ENCODE data around the gene RCSD1. TPM values are rescaled to one million over a fixed set of nuclear protein-coding genes. Genes with fewer than 3 reads are reported as not detected.

Gene RCSD1
- total RNA-seq, 1 donor from 2014 or later, result 91.9 TPM

DNA sequence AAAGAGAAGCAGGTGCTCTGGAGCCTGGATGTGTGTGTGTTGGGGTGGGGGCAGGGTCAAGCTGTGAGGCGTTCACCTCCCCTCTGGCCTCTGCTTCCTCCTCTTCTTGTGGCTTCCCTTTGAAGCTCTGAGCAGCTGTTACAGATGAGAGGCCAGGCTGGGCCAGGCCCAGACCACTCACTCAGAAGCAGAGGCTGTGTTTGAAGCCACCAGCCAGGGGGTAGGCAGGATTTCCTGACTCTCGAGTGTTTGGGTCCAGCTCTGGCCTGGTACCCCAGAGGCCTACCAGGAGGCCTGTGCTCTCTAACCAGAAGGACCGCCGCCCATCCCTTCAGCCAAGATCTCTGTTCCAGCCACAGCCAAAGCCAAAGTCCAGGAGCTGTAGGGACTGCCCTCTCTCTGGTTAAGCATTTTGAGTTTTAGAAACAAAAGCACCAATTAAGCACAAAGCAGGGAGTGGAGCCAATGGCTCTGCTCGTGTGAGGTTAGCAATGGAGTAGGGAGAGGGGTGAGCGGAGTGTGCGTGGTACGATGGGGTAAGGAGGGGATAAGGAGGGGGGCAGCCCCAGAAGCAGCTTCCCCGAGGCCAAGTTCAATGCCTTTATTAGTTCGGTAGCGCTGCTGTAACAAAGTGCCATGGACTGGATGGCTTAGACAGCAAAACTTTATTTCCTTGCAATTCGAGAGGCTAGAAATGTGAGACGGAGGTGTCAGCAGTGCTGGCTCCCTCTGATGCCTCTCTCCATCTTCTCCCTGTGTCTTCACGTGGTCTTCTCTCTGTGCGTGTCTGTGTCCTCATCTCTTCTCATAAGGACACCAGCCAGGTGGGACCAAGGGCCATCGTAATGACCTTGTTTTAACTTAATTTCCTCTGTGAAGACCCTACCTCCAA, 20.5 kb downstream of the RCSD1 start:
- peaks cover 59% of the 10 kb centered on the region for H3K4me1 Mint-ChIP-seq (ENCODE audit: low read depth)
- peaks cover 48% of the 10 kb centered on the region for H3K36me3 Mint-ChIP-seq (ENCODE audit: low read depth)
- no peaks in the 10 kb centered on the region for H3K9me3 Mint-ChIP-seq
- peak overlapping the region; percentile 77 for H3K27ac Mint-ChIP-seq
- DNase-seq (ENCODE audit: low spot score), result no peak
- intact Hi-C loops (cut with micrococcal nuclease), result no loop called here
- no peaks in the 10 kb centered on the region for H3K27me3 Mint-ChIP-seq (ENCODE audit: low read depth)
- no peak overlapping the region for H3K4me3 Mint-ChIP-seq (ENCODE audit: low read depth)

DNA sequence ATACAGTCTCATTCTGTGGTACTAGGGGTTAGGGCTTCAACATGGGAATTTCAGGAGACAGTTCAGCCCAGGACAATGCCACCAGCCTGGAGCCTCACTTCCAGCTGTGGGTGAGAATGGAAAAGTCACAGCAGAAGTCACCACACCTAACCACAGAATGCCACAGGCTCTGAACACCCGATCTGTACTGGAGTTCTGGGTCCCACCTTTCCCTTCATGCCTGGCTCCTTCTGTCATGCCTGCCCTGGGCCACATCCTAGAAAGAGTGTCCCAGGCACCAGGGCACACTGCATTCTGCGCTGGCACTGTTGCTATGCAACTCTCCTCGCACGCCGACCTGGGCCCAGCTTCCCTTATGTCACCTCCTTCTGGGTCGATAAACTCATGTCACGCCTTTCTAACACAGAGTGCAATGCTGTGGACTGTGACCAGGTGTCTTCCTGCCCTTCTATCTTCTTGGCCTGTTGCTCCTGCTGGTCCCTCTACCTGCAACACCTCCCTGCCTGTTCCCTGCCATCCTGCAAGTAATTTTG, 21.2 kb downstream of the RCSD1 start:
- peak overlapping the region; percentile 47 for H3K27ac Mint-ChIP-seq
- peaks cover 52% of the 10 kb centered on the region for H3K4me1 Mint-ChIP-seq (ENCODE audit: low read depth)
- H3K36me3 Mint-ChIP-seq (ENCODE audit: low read depth), result peaks cover 44% of the 10 kb centered on the region
- no peak for DNase-seq (ENCODE audit: low spot score)
- H3K4me3 Mint-ChIP-seq (ENCODE audit: low read depth), result no peak overlapping the region
- H3K27me3 Mint-ChIP-seq (ENCODE audit: low read depth), result no peaks in the 10 kb centered on the region
- intact Hi-C loops (cut with micrococcal nuclease), result no loop called here
- no peaks in the 10 kb centered on the region for H3K9me3 Mint-ChIP-seq

DNA sequence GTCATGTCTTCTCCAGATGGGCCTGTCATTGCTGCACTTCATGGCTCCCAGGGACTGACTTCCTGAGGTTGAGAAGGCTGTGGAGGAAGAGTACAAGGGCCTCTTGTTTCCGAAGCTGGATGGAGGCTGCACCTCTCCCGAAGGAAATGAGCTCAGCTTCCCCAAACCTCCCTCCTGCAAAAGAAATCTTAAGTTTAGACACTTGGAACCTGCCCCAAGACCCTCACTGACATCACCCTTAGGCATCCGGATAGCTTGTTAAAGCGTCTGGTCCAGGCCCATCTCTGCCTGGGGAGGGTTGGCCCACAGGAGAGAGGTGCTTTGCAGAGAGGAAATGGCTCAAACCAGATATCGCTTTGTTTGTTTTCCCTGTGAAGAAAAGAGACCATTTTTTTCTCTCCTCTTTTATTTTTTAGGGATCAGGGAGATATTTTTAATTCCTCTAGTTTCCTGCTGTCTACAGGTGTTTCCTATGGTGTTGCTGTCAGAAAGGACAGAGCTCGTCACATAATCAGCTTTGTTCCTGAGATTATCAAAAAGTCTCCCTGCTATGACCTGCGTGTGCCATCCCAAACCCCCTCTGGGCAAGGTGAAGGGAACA, 25.0 kb downstream of the RCSD1 start:
- Mint-ChIP-seq H3K27ac (peak overlapping the region; percentile 37), H3K4me1 (ENCODE audit: low read depth) (peaks cover 46% of the 10 kb centered on the region), H3K4me3 (ENCODE audit: low read depth) (no peak overlapping the region), H3K27me3 (ENCODE audit: low read depth) (no peaks in the 10 kb centered on the region), H3K9me3 (no peaks in the 10 kb centered on the region), H3K36me3 (ENCODE audit: low read depth) (peaks cover 55% of the 10 kb centered on the region)
- intact Hi-C loops (cut with micrococcal nuclease), result no loop called here
- no peak for DNase-seq (ENCODE audit: low spot score)

DNA sequence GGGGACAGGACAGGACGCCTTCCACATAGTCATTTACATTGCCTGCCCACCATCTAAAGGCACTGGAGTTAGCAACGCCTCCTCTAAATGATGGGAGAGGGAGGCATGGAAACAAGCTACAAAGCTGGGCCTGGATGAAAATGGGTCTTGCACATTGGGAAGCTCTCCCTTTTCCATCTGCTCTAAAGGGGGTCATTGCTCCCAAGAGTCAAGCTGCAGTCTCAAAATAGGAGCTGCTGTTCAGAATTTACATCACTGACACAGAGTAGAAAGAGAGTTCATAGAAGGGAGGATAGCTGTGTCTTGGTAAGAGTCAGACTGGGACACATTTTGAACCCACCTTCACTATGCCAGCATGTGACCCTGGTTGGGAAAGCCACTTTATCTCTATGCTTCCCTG, 26.6 kb downstream of the RCSD1 start:
- no peak for DNase-seq (ENCODE audit: low spot score)
- H3K27me3 Mint-ChIP-seq (ENCODE audit: low read depth), result no peaks in the 10 kb centered on the region
- H3K4me3 Mint-ChIP-seq (ENCODE audit: low read depth), result no peak overlapping the region
- H3K9me3 Mint-ChIP-seq, result no peaks in the 10 kb centered on the region
- H3K4me1 Mint-ChIP-seq (ENCODE audit: low read depth), result peaks cover 38% of the 10 kb centered on the region
- intact Hi-C loops (cut with micrococcal nuclease), result no loop called here
- peaks cover 58% of the 10 kb centered on the region for H3K36me3 Mint-ChIP-seq (ENCODE audit: low read depth)
- H3K27ac Mint-ChIP-seq, result no peak overlapping the region

GRCh38 chr1:167658574-167659328, 28.7 kb downstream of the RCSD1 start:
- H3K9me3 Mint-ChIP-seq, result no peaks in the 10 kb centered on the region
- DNase-seq (ENCODE audit: low spot score), result no peak
- no peak overlapping the region for H3K4me3 Mint-ChIP-seq (ENCODE audit: low read depth)
- H3K4me1 Mint-ChIP-seq (ENCODE audit: low read depth), result peaks cover 35% of the 10 kb centered on the region
- H3K27me3 Mint-ChIP-seq (ENCODE audit: low read depth), result no peaks in the 10 kb centered on the region
- intact Hi-C loops (cut with micrococcal nuclease), result no loop called here
- H3K27ac Mint-ChIP-seq, result no peak overlapping the region
- peaks cover 65% of the 10 kb centered on the region for H3K36me3 Mint-ChIP-seq (ENCODE audit: low read depth)

DNA sequence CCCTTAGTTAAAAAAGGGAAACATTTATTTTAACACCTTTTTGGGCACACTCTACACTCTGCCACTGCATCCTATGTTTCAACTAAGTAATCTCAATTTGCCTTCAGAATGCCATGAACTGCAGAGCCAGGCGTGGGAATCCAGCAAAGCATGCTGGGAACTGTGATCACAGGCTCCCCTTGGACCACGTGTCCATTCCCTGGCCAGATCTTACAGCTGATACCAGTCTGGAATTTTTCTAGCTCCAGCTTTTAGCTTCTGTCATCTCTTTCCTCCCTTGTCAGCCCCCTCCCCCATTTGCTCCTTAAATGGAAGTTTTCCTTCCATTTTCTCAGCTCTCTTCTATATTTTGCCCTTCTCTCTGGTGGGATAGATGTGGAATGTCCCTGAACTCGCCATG, 29.4 kb downstream of the RCSD1 start:
- Mint-ChIP-seq H3K4me1 (ENCODE audit: low read depth) (peaks cover 30% of the 10 kb centered on the region), H3K27ac (peak overlapping the region; percentile 51)

GRCh38 chr1:167659881-167660280, 29.8 kb downstream of the RCSD1 start:
- Mint-ChIP-seq H3K4me3 (ENCODE audit: low read depth) (no peak overlapping the region), H3K36me3 (ENCODE audit: low read depth) (peaks cover 65% of the 10 kb centered on the region), H3K4me1 (ENCODE audit: low read depth) (peaks cover 28% of the 10 kb centered on the region), H3K27ac (peak overlapping the region; percentile 51), H3K27me3 (ENCODE audit: low read depth) (no peaks in the 10 kb centered on the region), H3K9me3 (no peaks in the 10 kb centered on the region)
- no peak for DNase-seq (ENCODE audit: low spot score)
- intact Hi-C loops (cut with micrococcal nuclease), result no loop called here

More for the DNA sequence above, 29.4 kb downstream of the RCSD1 start:
- Mint-ChIP-seq H3K9me3 (no peaks in the 10 kb centered on the region), H3K36me3 (ENCODE audit: low read depth) (peaks cover 63% of the 10 kb centered on the region), H3K4me3 (ENCODE audit: low read depth) (no peak overlapping the region), H3K27me3 (ENCODE audit: low read depth) (no peaks in the 10 kb centered on the region)
- intact Hi-C loops (cut with micrococcal nuclease), result no loop called here
- no peak for DNase-seq (ENCODE audit: low spot score)

- Mint-ChIP-seq H3K4me3 (ENCODE audit: low read depth) (no peak overlapping the region), H3K27ac (no peak overlapping the region), H3K4me1 (ENCODE audit: low read depth) (peaks cover 27% of the 10 kb centered on the region), H3K9me3 (no peaks in the 10 kb centered on the region), H3K36me3 (ENCODE audit: low read depth) (peaks cover 70% of the 10 kb centered on the region), H3K27me3 (ENCODE audit: low read depth) (no peaks in the 10 kb centered on the region)
- intact Hi-C loops (cut with micrococcal nuclease), result no loop called here
- no peak for DNase-seq (ENCODE audit: low spot score)
These were observed 31.7 kb downstream of the RCSD1 start for GRCh38 chr1:167661527-167662426.

- Mint-ChIP-seq H3K36me3 (ENCODE audit: low read depth) (peaks cover 67% of the 10 kb centered on the region), H3K4me1 (ENCODE audit: low read depth) (peaks cover 25% of the 10 kb centered on the region), H3K27ac (no peak overlapping the region), H3K4me3 (ENCODE audit: low read depth) (no peak overlapping the region), H3K27me3 (ENCODE audit: low read depth) (no peaks in the 10 kb centered on the region), H3K9me3 (no peaks in the 10 kb centered on the region)
- DNase-seq (ENCODE audit: low spot score), result no peak
- intact Hi-C loops (cut with micrococcal nuclease), result no loop called here
These were observed 33.2 kb downstream of the RCSD1 start for GRCh38 chr1:167663002-167663772.

DNA sequence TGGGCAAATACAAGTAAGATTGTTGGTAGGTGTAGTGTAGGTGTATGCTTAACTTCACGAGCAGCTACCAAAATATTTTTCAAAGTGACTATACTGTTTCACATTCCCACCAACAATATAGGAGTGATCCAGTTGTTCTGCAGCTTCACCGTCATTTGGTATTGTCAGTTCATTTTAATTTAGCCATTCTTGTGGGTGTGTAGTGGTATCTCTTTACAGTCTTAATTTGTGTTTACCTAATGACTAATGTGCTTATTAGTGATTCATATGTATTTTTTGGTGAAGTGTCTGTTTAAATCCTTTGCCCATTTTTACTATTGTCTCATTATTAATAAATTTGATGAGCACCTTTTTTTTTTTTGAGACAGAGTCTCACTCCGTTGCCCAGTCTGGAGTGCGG, 35.4 kb downstream of the RCSD1 start:
- no peak overlapping the region for H3K4me3 Mint-ChIP-seq (ENCODE audit: low read depth)
- H3K36me3 Mint-ChIP-seq (ENCODE audit: low read depth), result peaks cover 68% of the 10 kb centered on the region
- H3K9me3 Mint-ChIP-seq, result no peaks in the 10 kb centered on the region
- H3K4me1 Mint-ChIP-seq (ENCODE audit: low read depth), result peaks cover 22% of the 10 kb centered on the region
- no peaks in the 10 kb centered on the region for H3K27me3 Mint-ChIP-seq (ENCODE audit: low read depth)
- DNase-seq (ENCODE audit: low spot score), result no peak
- no peak overlapping the region for H3K27ac Mint-ChIP-seq
- intact Hi-C loops (cut with micrococcal nuclease), result no loop called here

DNA sequence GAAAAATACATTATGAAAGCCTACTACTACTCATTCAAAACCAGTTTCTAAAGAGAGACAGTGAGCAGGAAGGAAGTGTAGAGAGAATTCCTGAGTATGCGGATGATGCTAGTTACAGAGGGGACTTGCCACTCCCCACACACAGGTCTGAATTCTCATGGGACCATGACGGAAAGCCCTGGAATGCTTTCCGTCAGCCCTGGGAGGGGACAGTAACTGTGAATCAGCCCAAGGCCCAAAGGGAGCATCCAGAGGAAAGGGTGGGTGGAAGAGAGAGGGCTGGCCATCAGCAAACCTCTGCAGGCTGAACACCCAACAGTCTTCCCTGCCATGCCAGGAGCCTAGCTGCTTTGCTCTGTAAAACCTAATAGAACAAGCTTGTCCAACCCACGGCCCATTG, 36.4 kb downstream of the RCSD1 start:
- DNase-seq (ENCODE audit: low spot score), result no peak
- H3K36me3 Mint-ChIP-seq (ENCODE audit: low read depth), result peaks cover 73% of the 10 kb centered on the region

More for the DNA sequence above, 36.4 kb downstream of the RCSD1 start:
- H3K27ac Mint-ChIP-seq, result no peak overlapping the region
- H3K9me3 Mint-ChIP-seq, result no peaks in the 10 kb centered on the region
- intact Hi-C loops (cut with micrococcal nuclease), result no loop called here
- no peak overlapping the region for H3K4me3 Mint-ChIP-seq (ENCODE audit: low read depth)
- H3K27me3 Mint-ChIP-seq (ENCODE audit: low read depth), result no peaks in the 10 kb centered on the region
- H3K4me1 Mint-ChIP-seq (ENCODE audit: low read depth), result peaks cover 28% of the 10 kb centered on the region

Data from activated T-helper 2 cell treated with anti-CD3 and anti-CD28 coated beads, Interferon-gamma antibody, Interleukin-2, Interleukin-4, amounts not matched to agents 10 μg/mL and 5 μg/mL and 100 μg/mL, durations not matched to agents 14 hours and 24 hours and 36 hours (primary cell).